Colonic mucosa (tissue), 4 donors: Measurements from ENCODE around the gene GBGT1. TPM values are rescaled to one million over a fixed set of nuclear protein-coding genes. Genes with fewer than 3 reads are reported as not detected.

Source experiments
- DNase-seq: peaks from one replicate; pipeline ENCODE4 v3.0.0-alpha.2; 2020
- H3K27ac ChIP-seq: fragments of 200-600 bp; one replicate; pipeline ENCODE4 v1.8.0; 2021
- H3K27me3 ChIP-seq: fragments of 200-600 bp; one replicate; pipeline ENCODE4 v1.8.0; 2021
- H3K36me3 ChIP-seq: fragments of 200-600 bp; one replicate; pipeline ENCODE4 v1.8.0; 2021
- H3K4me1 ChIP-seq: fragments of 200-600 bp; one replicate; pipeline ENCODE4 v1.8.0; 2021; ENCODE audit warnings: mild to moderate bottlenecking
- H3K4me3 ChIP-seq: fragments of 200-600 bp; one replicate; pipeline ENCODE4 v1.8.0; 2021
- H3K9ac ChIP-seq, 2 donors: one replicate each; pipeline ENCODE4 v1.7.0; 2013; ENCODE audit warnings: control low read depth in 2 of 2, low read depth in 2 of 2, low read length in 2 of 2
- H3K9me3 ChIP-seq: fragments of 200-600 bp; one replicate; pipeline ENCODE4 v1.8.0; 2021
- intact Hi-C: fragments of 100-400 bp; cut with DNase I; formaldehyde crosslinking; loops from one replicate; pipeline ENCODE4 v1.14.1; 2022
- total RNA-seq, 2 donors: library from RNA; stranded (reverse); fragmentation: NEBNext Ultra II Directional in 1 of 2; extraction: Animal tissue kit (Norgen Biotek cat#: 25700) in 1 of 2; gene quantifications; one replicate each; pipeline ENCODE4 v1.2.1, GENCODE V29; 2021
- TF ChIP-seq, protein P1 (sequence below): fragments of 200-600 bp; IDR thresholded peaks from one replicate; pipeline ENCODE4 v1.8.0; 2022; ENCODE audit warnings: antibody characterized with exemption, mild to moderate bottlenecking
- donor health status: healthy.
- donor health status: DM: no; HTN: no; CAD: no.
- donor health status: DM: no; HTN: no; CAD: no.

GBGT1 gene
- total RNA-seq, 2 donors from 2014 or later, result 4.6 to 4.8 TPM

DNA sequence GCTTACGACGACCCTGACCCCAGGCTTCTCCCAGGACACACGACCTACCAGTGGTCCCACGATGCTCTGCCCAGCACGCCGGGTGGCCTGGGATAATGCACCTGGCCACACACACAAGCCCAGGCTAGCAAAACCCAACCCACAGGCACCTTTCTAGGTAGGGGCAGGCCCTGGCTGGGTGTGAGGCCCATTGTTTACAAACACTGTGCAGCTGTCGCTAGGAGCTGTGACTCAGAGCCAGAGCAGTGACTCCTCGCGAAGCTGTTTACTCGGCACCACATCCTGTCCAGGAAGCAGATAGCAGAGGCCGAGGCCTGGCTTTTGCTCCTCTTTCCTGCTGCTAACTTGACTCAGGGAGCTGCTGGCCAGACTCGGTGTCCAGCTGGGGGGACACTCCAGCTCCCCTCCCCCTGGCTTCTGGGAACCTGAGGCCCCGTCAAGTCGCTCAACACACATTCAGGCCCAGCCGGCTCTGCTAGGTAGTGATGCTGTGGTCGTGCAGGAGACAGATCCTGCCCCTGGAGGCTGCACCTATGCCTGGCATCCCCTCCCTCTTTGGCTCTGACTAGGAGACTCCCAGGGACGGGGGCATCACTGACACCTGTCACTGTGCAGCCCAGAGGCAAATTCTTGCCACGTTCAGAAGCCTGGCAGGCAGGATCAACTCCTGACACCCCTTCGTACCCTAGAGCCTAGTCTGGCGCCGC is 29.9 kb downstream of the GBGT1 start:
- peak overlapping the region; percentile 96 for H3K27ac ChIP-seq
- peak overlapping the region; percentile 90 to 95 for H3K9ac ChIP-seq
- no peak overlapping the region for H3K4me3 ChIP-seq
- no peaks in the 10 kb centered on the region for H3K27me3 ChIP-seq
- H3K36me3 ChIP-seq, result no peaks in the 10 kb centered on the region
- TF ChIP-seq, protein P1, sequence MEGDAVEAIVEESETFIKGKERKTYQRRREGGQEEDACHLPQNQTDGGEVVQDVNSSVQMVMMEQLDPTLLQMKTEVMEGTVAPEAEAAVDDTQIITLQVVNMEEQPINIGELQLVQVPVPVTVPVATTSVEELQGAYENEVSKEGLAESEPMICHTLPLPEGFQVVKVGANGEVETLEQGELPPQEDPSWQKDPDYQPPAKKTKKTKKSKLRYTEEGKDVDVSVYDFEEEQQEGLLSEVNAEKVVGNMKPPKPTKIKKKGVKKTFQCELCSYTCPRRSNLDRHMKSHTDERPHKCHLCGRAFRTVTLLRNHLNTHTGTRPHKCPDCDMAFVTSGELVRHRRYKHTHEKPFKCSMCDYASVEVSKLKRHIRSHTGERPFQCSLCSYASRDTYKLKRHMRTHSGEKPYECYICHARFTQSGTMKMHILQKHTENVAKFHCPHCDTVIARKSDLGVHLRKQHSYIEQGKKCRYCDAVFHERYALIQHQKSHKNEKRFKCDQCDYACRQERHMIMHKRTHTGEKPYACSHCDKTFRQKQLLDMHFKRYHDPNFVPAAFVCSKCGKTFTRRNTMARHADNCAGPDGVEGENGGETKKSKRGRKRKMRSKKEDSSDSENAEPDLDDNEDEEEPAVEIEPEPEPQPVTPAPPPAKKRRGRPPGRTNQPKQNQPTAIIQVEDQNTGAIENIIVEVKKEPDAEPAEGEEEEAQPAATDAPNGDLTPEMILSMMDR, result no peak
- peak; percentile 94 for DNase-seq
- peaks cover 48% of the 10 kb centered on the region for H3K4me1 ChIP-seq
- intact Hi-C loops, result no loop called here
- H3K9me3 ChIP-seq, result no peaks in the 10 kb centered on the region

DNA sequence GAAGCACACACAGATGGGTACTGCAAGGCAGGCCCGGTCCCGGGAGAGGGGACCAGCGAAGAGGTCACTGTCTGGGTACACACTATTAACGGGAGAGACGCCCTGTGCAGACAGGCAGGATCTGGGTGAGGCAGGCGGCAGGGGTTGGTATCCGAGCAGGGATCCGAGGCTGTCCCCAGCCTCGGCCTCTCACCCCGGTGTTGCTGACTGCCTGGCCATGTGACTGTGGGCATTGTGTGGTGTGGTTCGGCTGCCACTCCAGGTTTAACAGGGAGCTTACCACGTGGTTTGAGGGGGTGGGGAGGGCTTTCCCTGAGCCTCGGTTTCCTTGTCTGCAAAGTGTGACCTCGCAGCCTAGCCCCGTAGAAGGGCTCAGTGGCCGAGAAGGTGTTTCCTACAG is 31.5 kb downstream of the GBGT1 start:
- intact Hi-C loops, result no loop called here
- Histone ChIP-seq H3K36me3 (no peaks in the 10 kb centered on the region), H3K9ac (no peak overlapping the region), H3K4me3 (no peak overlapping the region), H3K4me1 (peaks cover 36% of the 10 kb centered on the region), H3K27me3 (no peaks in the 10 kb centered on the region), H3K27ac (peak overlapping the region; percentile 96), H3K9me3 (no peaks in the 10 kb centered on the region)
- TF ChIP-seq, protein P1, result no peak
- DNase-seq, result no peak

DNA sequence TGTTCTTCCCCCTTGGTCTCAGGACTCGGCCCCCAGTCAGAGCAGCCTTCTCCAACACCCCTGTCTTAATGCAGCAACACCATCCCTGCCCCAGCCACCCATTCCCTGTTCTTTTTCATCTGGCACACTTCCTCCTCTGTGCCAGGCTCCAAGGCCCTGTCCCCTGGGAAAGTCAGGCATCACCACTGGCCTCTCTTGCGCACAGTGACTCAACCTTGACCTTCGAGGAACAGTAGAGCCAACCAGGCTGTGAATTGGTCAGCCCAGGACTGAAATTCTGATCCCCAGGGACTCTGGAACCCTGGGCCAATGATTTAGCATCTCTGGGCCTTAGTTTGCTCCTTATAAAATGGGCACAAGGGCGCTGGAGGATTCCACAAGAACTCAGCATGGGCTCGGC is 32.2 kb downstream of the GBGT1 start:
- Histone ChIP-seq H3K9me3 (no peaks in the 10 kb centered on the region), H3K9ac (no peak overlapping the region), H3K27me3 (no peaks in the 10 kb centered on the region), H3K4me3 (no peak overlapping the region), H3K27ac (no peak overlapping the region), H3K36me3 (no peaks in the 10 kb centered on the region), H3K4me1 (peaks cover 35% of the 10 kb centered on the region)
- DNase-seq, result no peak
- TF ChIP-seq, protein P1, result no peak
- intact Hi-C loops, result no loop called here

DNA sequence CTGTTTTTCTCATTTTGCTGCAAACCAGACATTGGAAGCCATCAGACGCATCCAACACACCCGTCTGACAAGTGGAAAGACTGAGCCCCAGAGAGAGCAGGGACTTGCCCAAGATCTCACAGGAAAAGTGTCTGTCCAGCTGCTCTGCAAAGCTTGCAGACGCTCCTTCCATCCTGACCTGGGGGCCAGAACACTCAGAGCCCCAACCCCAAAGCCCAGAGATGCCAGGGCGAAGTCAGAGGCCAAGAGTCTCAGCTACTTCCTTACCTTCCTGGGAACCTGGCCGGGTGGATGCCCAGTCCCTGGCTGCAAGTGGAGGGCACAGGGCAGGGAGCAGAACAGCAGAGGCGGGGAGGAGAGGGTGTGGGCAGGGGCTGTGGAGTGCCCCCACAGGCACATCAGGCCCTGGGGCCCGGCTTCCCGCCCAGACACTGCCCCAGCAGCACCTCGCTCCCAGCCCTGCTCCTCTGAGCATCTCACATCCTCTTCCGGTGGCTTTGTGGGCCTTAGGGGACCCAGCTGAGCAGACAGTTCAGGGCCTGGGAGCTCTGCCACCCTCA is 32.9 kb downstream of the GBGT1 start:
- Histone ChIP-seq H3K27me3 (no peaks in the 10 kb centered on the region), H3K36me3 (no peaks in the 10 kb centered on the region), H3K9ac (peak overlapping the region in 1 of 2 donors; percentile 62), H3K4me1 (peaks cover 28% of the 10 kb centered on the region), H3K27ac (peak overlapping the region; percentile 30), H3K4me3 (no peak overlapping the region), H3K9me3 (no peaks in the 10 kb centered on the region)
- no peak for DNase-seq
- intact Hi-C loops, result no loop called here
- TF ChIP-seq, protein P1, result no peak

DNA sequence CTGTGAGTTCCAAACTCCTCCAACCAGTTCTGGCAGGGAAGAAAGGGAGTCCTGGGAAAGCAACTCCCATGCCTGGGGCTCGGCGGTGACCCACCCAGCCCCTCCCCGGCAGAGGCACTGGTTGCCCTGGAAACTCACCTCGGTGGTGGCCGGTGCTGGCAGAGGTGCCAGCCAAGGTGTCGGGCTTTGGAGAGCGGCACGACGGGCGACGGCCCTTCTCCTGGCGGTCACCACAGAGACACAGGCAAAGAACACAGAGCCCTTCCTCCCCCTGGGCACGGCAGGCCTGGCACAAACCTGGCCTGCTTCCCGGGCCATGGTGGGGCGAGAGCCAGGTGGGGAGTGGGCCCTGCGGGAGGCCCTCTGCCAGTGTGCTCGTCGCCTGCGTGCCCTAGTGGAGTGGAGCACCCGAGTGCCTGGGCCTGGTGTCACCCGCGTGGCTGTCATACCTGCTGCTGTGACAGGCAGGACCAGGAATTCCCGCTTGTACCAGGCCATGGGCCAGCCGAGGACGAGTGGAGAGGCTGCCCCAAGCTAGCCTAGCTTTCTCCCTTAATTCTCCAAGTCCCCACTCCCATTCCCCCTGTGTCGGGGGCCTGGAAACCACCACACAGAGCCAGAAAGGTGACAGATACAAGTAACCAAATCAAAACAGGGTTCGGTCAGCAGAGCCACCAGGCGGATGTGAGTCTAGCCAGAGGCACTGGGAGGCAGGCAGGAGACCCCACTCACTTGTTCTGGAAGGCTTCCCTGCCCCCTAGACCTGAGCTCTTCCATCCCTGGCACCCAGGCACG is 34.5 kb downstream of the GBGT1 start:
- peaks cover 14% of the 10 kb centered on the region for H3K4me1 ChIP-seq
- no peaks in the 10 kb centered on the region for H3K9me3 ChIP-seq
- H3K4me3 ChIP-seq, result no peak overlapping the region
- H3K9ac ChIP-seq, result peak overlapping the region in 1 of 2 donors; percentile 41
- H3K36me3 ChIP-seq, result no peaks in the 10 kb centered on the region
- H3K27ac ChIP-seq, result no peak overlapping the region
- no peak for DNase-seq
- TF ChIP-seq, protein P1, result no peak
- intact Hi-C loops, result no loop called here
- no peaks in the 10 kb centered on the region for H3K27me3 ChIP-seq
